ENCODE measurements around the gene WNT5B. TPM values are rescaled to one million over a fixed set of nuclear protein-coding genes. Genes with fewer than 3 reads are reported as not detected.
"Not testable (repeated sequence)": the region's sequence is repeated elsewhere in the genome, so short reads cannot be mapped to it uniquely, and the experiment has no call there.

Gene WNT5B
- total RNA-seq, 2 donors from 2014 or later, result 1.5 to 5.9 TPM

DNA sequence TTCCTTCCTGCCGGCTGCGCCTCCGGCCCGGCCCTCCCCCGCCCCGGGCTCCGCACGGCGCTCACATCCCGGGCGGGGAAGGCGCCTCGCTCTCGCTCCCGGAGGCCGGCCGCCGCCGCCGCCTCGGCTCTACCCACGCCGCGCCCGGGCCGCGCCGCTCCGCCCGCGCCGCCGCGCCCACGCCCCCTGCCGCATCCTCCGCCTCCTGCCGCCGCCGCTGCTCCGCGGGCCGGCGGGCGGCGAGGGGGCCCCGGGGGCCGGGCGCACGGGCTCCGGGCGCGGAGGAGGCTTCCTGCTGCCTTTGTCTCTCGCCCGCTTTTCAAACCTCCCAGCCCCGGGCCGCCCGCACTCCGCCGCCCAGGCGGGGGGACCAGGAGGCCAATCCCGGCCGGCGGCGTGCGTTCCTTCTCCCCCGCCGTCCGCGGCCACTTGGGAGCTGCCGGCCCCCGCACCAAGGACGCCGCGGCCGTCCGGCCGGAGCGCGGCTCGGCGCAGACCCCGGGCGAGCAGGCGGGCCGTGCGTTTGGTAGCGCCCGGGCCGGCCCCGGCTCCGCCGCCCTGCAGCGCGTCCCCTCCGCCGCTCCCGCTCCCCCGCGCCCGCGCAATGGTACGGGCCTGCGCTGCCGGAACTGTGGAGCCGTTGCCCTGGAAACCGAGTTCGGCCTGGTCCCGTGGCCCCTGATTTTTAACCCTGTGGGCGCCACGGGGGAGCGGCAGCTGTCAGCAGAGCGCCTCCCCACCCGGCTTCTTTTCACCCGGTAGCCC lies 34.6 kb upstream of the WNT5B start, which contains the start of gene FBXL14:
Gene FBXL14 (minus strand): TSS at position 321 of the 765 bp plus-strand sequence. CDS start 515 bp downstream, outside the sequence.
- H3K4me1 ChIP-seq, result peaks cover 3% of the 10 kb centered on the region
- no peaks in the 10 kb centered on the region for H3K27me3 ChIP-seq
- peak within 1 kb of the TSS; percentile 89 to 92 for H3K9ac ChIP-seq (ENCODE audit: low read depth in 2 of 2, low read length in 2 of 2)
- TF ChIP-seq, protein P1, sequence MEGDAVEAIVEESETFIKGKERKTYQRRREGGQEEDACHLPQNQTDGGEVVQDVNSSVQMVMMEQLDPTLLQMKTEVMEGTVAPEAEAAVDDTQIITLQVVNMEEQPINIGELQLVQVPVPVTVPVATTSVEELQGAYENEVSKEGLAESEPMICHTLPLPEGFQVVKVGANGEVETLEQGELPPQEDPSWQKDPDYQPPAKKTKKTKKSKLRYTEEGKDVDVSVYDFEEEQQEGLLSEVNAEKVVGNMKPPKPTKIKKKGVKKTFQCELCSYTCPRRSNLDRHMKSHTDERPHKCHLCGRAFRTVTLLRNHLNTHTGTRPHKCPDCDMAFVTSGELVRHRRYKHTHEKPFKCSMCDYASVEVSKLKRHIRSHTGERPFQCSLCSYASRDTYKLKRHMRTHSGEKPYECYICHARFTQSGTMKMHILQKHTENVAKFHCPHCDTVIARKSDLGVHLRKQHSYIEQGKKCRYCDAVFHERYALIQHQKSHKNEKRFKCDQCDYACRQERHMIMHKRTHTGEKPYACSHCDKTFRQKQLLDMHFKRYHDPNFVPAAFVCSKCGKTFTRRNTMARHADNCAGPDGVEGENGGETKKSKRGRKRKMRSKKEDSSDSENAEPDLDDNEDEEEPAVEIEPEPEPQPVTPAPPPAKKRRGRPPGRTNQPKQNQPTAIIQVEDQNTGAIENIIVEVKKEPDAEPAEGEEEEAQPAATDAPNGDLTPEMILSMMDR (IDR thresholded peaks at IDR 0.05), result no peak
- H3K4me3 ChIP-seq, result peak within 1 kb of the TSS; percentile 57
- no peaks in the 10 kb centered on the region for H3K36me3 ChIP-seq
- intact Hi-C loops (cut with DNase I), result no loop called here
- no peaks in the 10 kb centered on the region for H3K9me3 ChIP-seq
- peak; percentile 92 for DNase-seq
- H3K27ac ChIP-seq, result peak within 1 kb of the TSS; percentile 94

DNA sequence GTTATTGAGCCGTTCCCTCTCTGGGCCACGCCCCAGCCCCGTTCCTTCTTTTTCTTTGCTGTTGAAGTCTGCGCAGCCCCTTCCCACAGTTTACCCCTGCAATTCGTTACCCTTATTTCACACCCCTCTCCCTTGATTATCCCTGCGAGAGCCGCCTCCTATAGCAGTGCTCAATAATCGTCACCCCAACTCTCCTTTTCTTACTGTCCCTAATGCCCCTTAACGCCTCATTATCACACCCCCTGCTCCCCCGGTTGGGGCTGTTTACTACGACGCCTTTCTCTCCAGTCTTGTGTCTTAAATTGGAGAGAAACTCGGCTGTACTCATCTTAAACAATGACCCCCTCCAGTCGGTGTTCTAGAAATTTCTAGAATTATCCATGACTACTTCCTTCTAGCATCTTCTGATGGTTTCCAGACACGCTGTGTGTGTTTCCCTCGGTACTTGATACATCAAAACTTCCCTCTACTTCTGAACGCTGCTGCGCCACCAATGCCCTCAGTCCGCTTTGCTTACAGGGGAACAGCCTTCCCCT lies 33.9 kb upstream of the WNT5B start:
- no peaks in the 10 kb centered on the region for H3K36me3 ChIP-seq
- peaks cover 3% of the 10 kb centered on the region for H3K4me1 ChIP-seq
- peak; percentile 59 for DNase-seq
- peak overlapping the region; percentile 57 for H3K4me3 ChIP-seq
- H3K9me3 ChIP-seq, result no peaks in the 10 kb centered on the region
- H3K27me3 ChIP-seq, result no peaks in the 10 kb centered on the region
- TF ChIP-seq, protein P1 (IDR thresholded peaks at IDR 0.05), result no peak
- intact Hi-C loops (cut with DNase I), result no loop called here
- peak overlapping the region; percentile 94 for H3K27ac ChIP-seq
- H3K9ac ChIP-seq (ENCODE audit: low read depth in 2 of 2, low read length in 2 of 2), result peak overlapping the region; percentile 89 to 92

DNA sequence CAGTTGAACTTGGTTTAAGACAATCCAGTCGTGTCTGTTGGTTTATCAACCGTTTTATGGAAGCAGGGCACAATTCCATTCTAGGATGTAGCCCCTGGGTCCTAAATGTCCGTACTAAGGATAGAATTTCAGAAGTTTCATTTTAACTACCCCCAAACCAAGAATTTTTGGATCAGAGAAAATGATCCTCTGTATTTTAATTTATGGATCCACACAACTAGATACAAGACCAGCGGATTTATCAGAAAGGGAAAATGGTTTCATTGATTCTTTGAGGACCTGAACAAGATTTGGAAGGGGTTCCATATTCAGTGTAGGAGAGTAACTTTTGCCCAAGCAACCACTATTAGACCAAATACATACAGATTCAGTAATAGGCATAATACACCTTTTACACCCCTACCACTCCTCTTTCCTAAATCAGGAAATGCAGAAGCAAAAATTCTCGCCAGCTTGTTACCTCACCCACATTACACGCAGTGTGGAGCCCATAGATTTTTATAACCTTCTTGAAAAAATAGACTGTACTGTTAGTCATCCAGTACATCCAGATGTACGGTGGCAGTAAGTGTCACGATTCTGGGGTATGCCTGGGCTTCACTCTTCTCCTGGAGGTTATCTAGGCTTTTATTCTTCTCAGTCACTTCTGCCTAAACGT lies 33.2 kb upstream of the WNT5B start:
- Histone ChIP-seq H3K9ac (ENCODE audit: low read depth in 2 of 2, low read length in 2 of 2) (peak overlapping the region; percentile 4 to 92), H3K27ac (peak overlapping the region; percentile 94), H3K27me3 (no peaks in the 10 kb centered on the region), H3K36me3 (no peaks in the 10 kb centered on the region), H3K4me1 (peaks cover 3% of the 10 kb centered on the region), H3K4me3 (no peak overlapping the region), H3K9me3 (no peaks in the 10 kb centered on the region)
- peak; percentile 54 for DNase-seq
- intact Hi-C loops (cut with DNase I), result no loop called here
- TF ChIP-seq, protein P1 (IDR thresholded peaks at IDR 0.05), result no peak

DNA sequence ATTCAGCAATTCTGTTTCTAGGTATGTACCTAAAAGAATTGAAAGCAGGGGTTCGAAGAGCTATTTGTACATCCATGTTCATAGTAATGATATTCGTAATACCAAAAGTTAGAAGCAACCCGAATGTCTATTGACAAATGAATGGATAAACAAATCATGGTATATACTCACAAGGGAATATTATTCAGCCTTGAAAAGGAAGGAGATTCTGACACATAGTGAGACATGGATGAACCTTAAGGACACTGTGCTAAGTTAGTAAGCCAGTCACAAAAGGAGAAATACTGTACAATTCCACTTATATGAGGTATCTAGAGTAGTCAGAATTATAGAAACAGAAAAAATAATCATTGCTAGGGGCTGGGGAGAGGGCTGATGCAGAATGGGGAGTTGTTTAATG lies 30.3 kb upstream of the WNT5B start:
- Histone ChIP-seq H3K9me3 (no peaks in the 10 kb centered on the region), H3K27ac (no peak overlapping the region), H3K36me3 (no peaks in the 10 kb centered on the region), H3K27me3 (no peaks in the 10 kb centered on the region), H3K4me3 (no peak overlapping the region), H3K4me1 (no peaks in the 10 kb centered on the region), H3K9ac (ENCODE audit: low read depth in 2 of 2, low read length in 2 of 2) (no peak overlapping the region)
- no peak for DNase-seq
- intact Hi-C loops (cut with DNase I), result no loop called here
- TF ChIP-seq, protein P1 (IDR thresholded peaks at IDR 0.05), result no peak

DNA sequence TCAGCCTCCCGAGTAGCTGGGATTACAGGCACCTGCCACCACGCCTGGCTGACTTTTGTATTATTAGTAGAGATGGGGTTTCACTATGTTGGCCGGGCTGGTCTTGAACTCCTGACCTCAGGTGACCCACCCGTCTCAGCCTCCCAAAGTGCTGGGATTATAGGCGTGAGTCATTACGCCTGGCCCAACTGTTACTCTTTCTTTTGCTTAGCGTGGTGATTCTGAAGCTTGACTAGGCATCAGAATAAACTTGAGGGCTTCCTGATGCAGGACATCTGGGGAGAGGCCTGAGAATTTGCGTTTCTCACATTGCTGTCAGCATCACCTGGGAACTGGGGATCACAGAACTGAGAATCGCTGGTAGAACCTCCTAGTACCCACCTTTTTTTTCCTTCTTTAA lies 26.3 kb upstream of the WNT5B start:
- H3K4me3 ChIP-seq; H3K9me3 ChIP-seq; H3K27ac ChIP-seq; H3K27me3 ChIP-seq; H3K4me1 ChIP-seq; H3K36me3 ChIP-seq; DNase-seq; intact Hi-C loops (cut with DNase I): not testable (repeated sequence)
- peak overlapping the region in 1 of 2 donors; percentile 23 for H3K9ac ChIP-seq (ENCODE audit: low read depth in 2 of 2, low read length in 2 of 2)

Data from colonic mucosa (tissue), 4 donors.